HUDEP-2 (cell line): ENCODE measurements around the gene PTPRN2.
"Not testable (repeated sequence)": the region's sequence is repeated elsewhere in the genome, so short reads cannot be mapped to it uniquely, and the experiment has no call there.

Source experiments
- DNase-seq, 76 experiments: peaks; one replicate each; lab custom pipeline; 2025; ENCODE audit not compliant: unreplicated experiment in 76 of 76; lab: John Stamatoyannopoulos, UW

PTPRN2 gene

GRCh38 chr7:157595086-157595855 is 992.4 kb downstream of the PTPRN2 start:
- DNase-seq = no peak

- no peak for DNase-seq
Measured at GRCh38 chr7:157594306-157594705, 993.3 kb downstream of the PTPRN2 start.

GRCh38 chr7:157593541-157593940 is 994.1 kb downstream of the PTPRN2 start:
- DNase-seq = no peak

- DNase-seq = not testable (repeated sequence)
Measured at GRCh38 chr7:157592636-157593320, 994.8 kb downstream of the PTPRN2 start.

- no peak for DNase-seq
Measured at GRCh38 chr7:157590526-157590925, 997.1 kb downstream of the PTPRN2 start.

- no peak for DNase-seq
Measured at GRCh38 chr7:157589680-157590079, 997.9 kb downstream of the PTPRN2 start.

- no peak for DNase-seq
Measured at GRCh38 chr7:157587805-157588560, 999.6 kb downstream of the PTPRN2 start.

GRCh38 chr7:157587051-157587804 is 1000.4 kb downstream of the PTPRN2 start:
- no peak for DNase-seq

GRCh38 chr7:157586426-157586955 is 1001.1 kb downstream of the PTPRN2 start:
- no peak for DNase-seq

- DNase-seq = no peak
Measured at GRCh38 chr7:157585113-157585861, 1002.3 kb downstream of the PTPRN2 start.

- no peak for DNase-seq
Measured at GRCh38 chr7:157584420-157584819, 1003.2 kb downstream of the PTPRN2 start.

GRCh38 chr7:157581740-157582139 is 1005.9 kb downstream of the PTPRN2 start:
- DNase-seq = no peak

GRCh38 chr7:157580324-157580723 is 1007.3 kb downstream of the PTPRN2 start:
- DNase-seq = no peak

- no peak for DNase-seq
Measured at GRCh38 chr7:157579425-157579824, 1008.2 kb downstream of the PTPRN2 start.

GRCh38 chr7:157577796-157578339 is 1009.8 kb downstream of the PTPRN2 start:
- no peak for DNase-seq

- no peak for DNase-seq
Measured at GRCh38 chr7:157577061-157577460, 1010.6 kb downstream of the PTPRN2 start.

GRCh38 chr7:157576415-157576814 is 1011.2 kb downstream of the PTPRN2 start:
- DNase-seq = no peak

GRCh38 chr7:157575777-157576176 is 1011.8 kb downstream of the PTPRN2 start:
- DNase-seq = no peak

GRCh38 chr7:157574914-157575586 is 1012.6 kb downstream of the PTPRN2 start:
- no peak for DNase-seq
